HUES64 (cell line): ENCODE results near the gene NAIF1.

Experiments used
- H3K27ac ChIP-seq: 2 replicates; pipeline ENCODE4 v1.7.0; 2013; ENCODE audit warnings: low read depth, low read length, inconsistent platforms
- H3K27me3 ChIP-seq: 2 replicates; pipeline ENCODE4 v1.6.1; 2013; ENCODE audit warnings: mild to moderate bottlenecking, low read length; ENCODE audit not compliant: insufficient read depth
- H3K36me3 ChIP-seq: 2 replicates; pipeline ENCODE4 v1.6.1; 2013; ENCODE audit warnings: mild to moderate bottlenecking, low read length; ENCODE audit not compliant: insufficient read depth
- H3K4me1 ChIP-seq: 2 replicates; pipeline ENCODE4 v1.6.1; 2013; ENCODE audit warnings: mild to moderate bottlenecking, low read length, moderate library complexity; ENCODE audit not compliant: insufficient read depth
- H3K4me3 ChIP-seq: 2 replicates; pipeline ENCODE4 v1.5.1; 2013; ENCODE audit warnings: mild to moderate bottlenecking, low read length, moderate library complexity
- H3K9ac ChIP-seq: 2 replicates; pipeline ENCODE4 v1.6.1; 2013; ENCODE audit warnings: mild to moderate bottlenecking, low read depth, low read length
- H3K9me3 ChIP-seq: 2 replicates; pipeline ENCODE4 v1.6.1; 2013; ENCODE audit warnings: low read depth, low read length; ENCODE audit not compliant: insufficient read depth
- WGBS: fragments of 150-250, 120-280 bp; methylation state at CpG from one replicate; pipeline ENCODE4 v1.1.7; 2013; ENCODE audit warnings: missing lambda C conversion rate; 5-methylcytosine and 5-hydroxymethylcytosine counted together

NAIF1 gene

GRCh38 chr9:128092199-128092977 is 25.3 kb upstream of the NAIF1 start:
- no peaks in the 10 kb centered on the region for H3K36me3 ChIP-seq
- no peak overlapping the region for H3K4me3 ChIP-seq
- 0 out of 2 replicates have a peak, but pooled peaks cover under 1% of the 10 kb centered on the region for H3K4me1 ChIP-seq
- H3K27ac ChIP-seq, result no peak overlapping the region
- H3K9me3 ChIP-seq, result no peaks in the 10 kb centered on the region
- H3K27me3 ChIP-seq, result no peaks in the 10 kb centered on the region
- H3K9ac ChIP-seq, result no peak overlapping the region
- WGBS, result 91% methylated on average over 16 of the region's 16 CpGs

- Histone ChIP-seq H3K4me3 (no peak overlapping the region), H3K27ac (no peak overlapping the region), H3K9me3 (no peaks in the 10 kb centered on the region), H3K4me1 (no peaks in the 10 kb centered on the region), H3K27me3 (no peaks in the 10 kb centered on the region), H3K9ac (no peak overlapping the region), H3K36me3 (no peaks in the 10 kb centered on the region)
- 76% methylated on average over 13 of the region's 13 CpGs for WGBS
Measured at GRCh38 chr9:128091571-128091970, 24.5 kb upstream of the NAIF1 start.

- H3K27me3 ChIP-seq, result no peaks in the 10 kb centered on the region
- H3K4me1 ChIP-seq, result no peaks in the 10 kb centered on the region
- no peak overlapping the region; the same call in 1 of the 2 replicates for H3K4me3 ChIP-seq
- no peak overlapping the region for H3K27ac ChIP-seq
- 73% methylated on average over 13 of the region's 13 CpGs for WGBS
- no peak overlapping the region for H3K9ac ChIP-seq
- no peaks in the 10 kb centered on the region for H3K36me3 ChIP-seq
- no peaks in the 10 kb centered on the region for H3K9me3 ChIP-seq
Measured at GRCh38 chr9:128091144-128091543, 24.0 kb upstream of the NAIF1 start.

- 97% methylated on average over 1 of the region's 1 CpG for WGBS
- no peaks in the 10 kb centered on the region for H3K9me3 ChIP-seq
- no peak overlapping the region for H3K9ac ChIP-seq
- no peak overlapping the region for H3K4me3 ChIP-seq
- H3K4me1 ChIP-seq, result no peaks in the 10 kb centered on the region
- no peaks in the 10 kb centered on the region for H3K27me3 ChIP-seq
- H3K27ac ChIP-seq, result no peak overlapping the region
- no peaks in the 10 kb centered on the region; the same call in 1 of the 2 replicates for H3K36me3 ChIP-seq
Measured at GRCh38 chr9:128089299-128089698, 22.2 kb upstream of the NAIF1 start.

- Histone ChIP-seq H3K9ac (no peak overlapping the region), H3K27ac (no peak overlapping the region), H3K4me3 (no peak overlapping the region), H3K27me3 (no peaks in the 10 kb centered on the region), H3K36me3 (no peaks in the 10 kb centered on the region; the same call in 1 of the 2 replicates), H3K9me3 (no peaks in the 10 kb centered on the region), H3K4me1 (no peaks in the 10 kb centered on the region)
- WGBS, result 91% methylated on average over 7 of the region's 9 CpGs
Measured at GRCh38 chr9:128088253-128088945, 21.3 kb upstream of the NAIF1 start.

DNA sequence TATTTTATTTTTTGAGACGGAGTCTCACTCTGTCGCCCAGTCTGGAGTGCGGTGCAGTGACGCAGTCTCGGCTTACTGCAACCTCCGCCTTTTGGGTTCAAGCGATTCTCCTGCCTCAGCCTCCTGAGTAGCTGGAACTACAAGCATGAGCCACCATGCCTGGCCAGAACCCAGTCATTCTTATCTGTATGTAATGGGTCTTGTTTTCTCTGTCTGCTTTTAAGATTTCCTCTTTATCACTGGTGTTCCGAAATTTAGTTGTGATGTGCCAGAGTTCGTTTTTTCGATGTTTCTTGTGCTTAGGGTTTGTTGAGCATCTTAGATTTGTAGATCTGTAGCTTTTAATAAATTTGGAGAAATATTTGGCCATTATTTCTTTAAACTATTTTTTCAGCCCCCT is 20.1 kb upstream of the NAIF1 start:
- no peaks in the 10 kb centered on the region for H3K9me3 ChIP-seq
- 96% methylated on average over 10 of the region's 10 CpGs for WGBS
- H3K27ac ChIP-seq, result no peak overlapping the region
- no peaks in the 10 kb centered on the region for H3K27me3 ChIP-seq
- H3K9ac ChIP-seq, result no peak overlapping the region
- peaks cover 1% of the 10 kb centered on the region; the same call in 1 of the 2 replicates for H3K4me1 ChIP-seq
- H3K36me3 ChIP-seq, result no peaks in the 10 kb centered on the region; the same call in 1 of the 2 replicates
- no peak overlapping the region for H3K4me3 ChIP-seq

DNA sequence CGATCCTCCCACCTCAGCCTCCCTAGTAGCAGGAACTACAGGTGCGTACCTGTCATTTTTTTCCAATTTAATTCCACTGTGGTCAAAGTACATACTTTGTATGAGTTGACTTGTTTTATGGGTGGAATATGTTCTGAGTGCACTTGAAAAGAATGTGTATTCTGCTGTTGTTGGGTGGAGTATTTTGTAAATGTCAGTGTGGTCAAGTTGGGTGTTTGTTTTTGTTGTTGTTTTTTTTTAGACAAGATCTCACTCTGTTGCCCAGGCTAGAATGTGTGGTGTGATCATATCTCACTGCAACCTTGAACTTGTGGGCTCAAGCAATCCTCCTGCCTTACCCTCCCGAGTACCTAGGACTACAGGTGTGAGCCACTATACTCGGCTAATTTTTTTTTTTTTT is 18.8 kb upstream of the NAIF1 start:
- no peaks in the 10 kb centered on the region for H3K9me3 ChIP-seq
- H3K36me3 ChIP-seq, result no peaks in the 10 kb centered on the region; the same call in 1 of the 2 replicates
- H3K27me3 ChIP-seq, result no peaks in the 10 kb centered on the region
- WGBS, result 83% methylated on average over 4 of the region's 4 CpGs
- no peak overlapping the region for H3K9ac ChIP-seq
- no peak overlapping the region for H3K27ac ChIP-seq
- H3K4me1 ChIP-seq, result peaks cover 10% of the 10 kb centered on the region
- no peak overlapping the region for H3K4me3 ChIP-seq

GRCh38 chr9:128084746-128085145 is 17.6 kb upstream of the NAIF1 start:
- Histone ChIP-seq H3K9ac (no peak overlapping the region), H3K4me1 (peaks cover 14% of the 10 kb centered on the region), H3K9me3 (no peaks in the 10 kb centered on the region), H3K27me3 (no peaks in the 10 kb centered on the region), H3K27ac (no peak overlapping the region), H3K36me3 (no peaks in the 10 kb centered on the region; the same call in 1 of the 2 replicates), H3K4me3 (no peak overlapping the region)
- 97% methylated on average over 4 of the region's 4 CpGs for WGBS

DNA sequence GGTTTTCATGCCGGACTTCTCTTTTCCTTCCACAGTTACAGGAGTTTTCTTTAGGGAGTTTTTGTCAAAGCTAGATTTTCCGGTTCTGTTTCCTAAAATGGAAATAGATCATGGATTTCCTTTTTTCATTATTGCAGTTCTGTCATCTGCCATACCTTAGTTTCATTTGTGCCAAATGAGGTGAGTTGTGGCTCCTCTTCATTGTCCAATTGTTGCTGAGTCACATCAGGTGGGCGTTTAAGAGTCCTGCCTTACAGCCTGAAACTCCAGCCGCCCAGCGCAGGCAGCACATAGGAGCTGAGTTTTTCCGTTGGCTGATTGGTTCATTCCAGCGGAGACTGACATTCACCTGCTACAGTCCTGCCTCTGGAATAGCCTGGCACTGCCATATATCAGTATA is 15.0 kb upstream of the NAIF1 start:
- H3K4me3 ChIP-seq, result no peak overlapping the region
- H3K36me3 ChIP-seq, result no peaks in the 10 kb centered on the region; the same call in 1 of the 2 replicates
- 86% methylated on average over 7 of the region's 7 CpGs for WGBS
- H3K4me1 ChIP-seq, result peaks cover 24% of the 10 kb centered on the region
- 0 out of 2 replicates have a peak overlapping the region, but pooled peaks have one; percentile 18 for H3K9ac ChIP-seq
- H3K27me3 ChIP-seq, result no peaks in the 10 kb centered on the region
- no peaks in the 10 kb centered on the region for H3K9me3 ChIP-seq
- peak overlapping the region; percentile 61 for H3K27ac ChIP-seq

- H3K9me3 ChIP-seq, result no peaks in the 10 kb centered on the region
- peak overlapping the region; percentile 21; the same call in 1 of the 2 replicates for H3K27ac ChIP-seq
- H3K4me3 ChIP-seq, result no peak overlapping the region
- no peak overlapping the region for H3K9ac ChIP-seq
- peaks cover 24% of the 10 kb centered on the region for H3K4me1 ChIP-seq
- 59% methylated on average over 3 of the region's 3 CpGs for WGBS
- no peaks in the 10 kb centered on the region; the same call in 1 of the 2 replicates for H3K36me3 ChIP-seq
- no peaks in the 10 kb centered on the region for H3K27me3 ChIP-seq
Measured at GRCh38 chr9:128081056-128081455, 13.9 kb upstream of the NAIF1 start.

DNA sequence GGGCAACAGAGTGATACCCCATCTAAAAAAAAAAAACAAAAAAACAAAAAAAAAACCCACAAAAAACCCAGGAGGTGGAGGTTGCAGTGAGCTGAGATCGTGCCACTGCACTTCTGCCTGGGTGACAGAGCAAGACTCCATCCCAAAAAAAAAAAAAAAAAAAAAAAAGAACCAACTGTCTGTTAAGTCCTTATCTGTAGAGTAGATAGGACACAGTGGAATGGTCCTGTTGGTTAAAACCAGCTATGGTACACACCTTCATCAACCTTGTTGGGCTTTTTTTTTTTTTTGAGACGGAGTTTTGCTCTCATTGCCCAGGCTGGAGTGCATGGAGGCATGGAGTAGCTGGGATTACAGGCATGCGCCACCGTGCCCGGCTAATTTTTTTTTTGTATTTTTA is 13.1 kb upstream of the NAIF1 start:
- no peak overlapping the region for H3K27ac ChIP-seq
- WGBS, result 96% methylated on average over 5 of the region's 5 CpGs
- H3K9me3 ChIP-seq, result no peaks in the 10 kb centered on the region
- no peaks in the 10 kb centered on the region for H3K27me3 ChIP-seq
- peaks cover 24% of the 10 kb centered on the region for H3K4me1 ChIP-seq
- H3K9ac ChIP-seq, result no peak overlapping the region
- H3K36me3 ChIP-seq, result no peaks in the 10 kb centered on the region
- H3K4me3 ChIP-seq, result no peak overlapping the region
